HG03342 (cell line): ENCODE results near the gene ZNF813.
"Not testable (repeated sequence)": the region's sequence is repeated elsewhere in the genome, so short reads cannot be mapped to it uniquely, and the experiment has no call there.

ENCODE experiments used
- ATAC-seq: cut with Tn5 transposase; IDR thresholded peaks from one replicate; pipeline ENCODE4 v1.9.1; 2021; ENCODE audit warnings: mild to moderate bottlenecking, moderate library complexity; ENCODE audit not compliant: unreplicated experiment

ZNF813 gene

DNA sequence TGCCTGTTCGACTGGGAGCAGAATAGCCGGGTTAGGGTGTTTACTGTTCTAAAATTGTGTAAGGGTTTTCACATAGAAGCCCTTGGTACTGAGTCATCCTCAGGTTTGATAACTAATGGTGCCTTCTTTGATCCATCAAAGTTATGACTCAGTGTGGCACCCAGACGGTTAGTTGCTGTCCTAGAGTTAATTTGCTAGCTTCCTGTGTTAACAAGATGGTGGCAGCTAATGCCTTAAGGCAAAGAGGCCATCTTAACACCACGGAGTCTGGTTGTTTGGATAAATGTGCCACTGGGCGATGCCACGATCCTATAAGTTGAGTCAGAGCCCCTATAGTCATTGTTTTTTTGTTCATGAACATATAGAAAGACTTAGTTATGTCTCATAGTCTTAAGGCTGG, 7.9 kb downstream of the ZNF813 start:
- ATAC-seq, result not testable (repeated sequence)

DNA sequence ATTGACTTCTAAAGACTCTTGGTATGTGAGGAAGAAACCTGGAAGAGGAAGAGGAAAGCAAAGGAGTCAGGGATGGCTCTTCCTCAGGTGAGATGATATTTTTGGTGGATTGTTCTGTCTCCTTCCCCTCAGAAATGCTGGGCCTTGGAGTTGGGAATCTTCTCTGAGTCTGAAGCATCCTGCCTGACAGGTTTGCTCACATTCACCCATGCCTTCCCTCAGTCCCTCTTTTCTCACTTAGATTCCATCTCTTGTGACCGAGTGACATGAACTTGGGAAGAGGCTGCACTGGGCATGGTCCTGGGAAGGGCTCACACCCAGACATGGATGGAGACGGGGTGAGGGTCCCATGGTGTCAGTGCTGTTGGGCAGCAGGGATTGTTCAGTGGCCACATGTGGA, 16.2 kb downstream of the ZNF813 start:
- ATAC-seq, result not testable (repeated sequence)

GRCh38 chr19:53485046-53486004, 17.8 kb downstream of the ZNF813 start:
- ATAC-seq, result no peak

GRCh38 chr19:53492153-53492552, 24.6 kb downstream of the ZNF813 start:
- no peak for ATAC-seq

DNA sequence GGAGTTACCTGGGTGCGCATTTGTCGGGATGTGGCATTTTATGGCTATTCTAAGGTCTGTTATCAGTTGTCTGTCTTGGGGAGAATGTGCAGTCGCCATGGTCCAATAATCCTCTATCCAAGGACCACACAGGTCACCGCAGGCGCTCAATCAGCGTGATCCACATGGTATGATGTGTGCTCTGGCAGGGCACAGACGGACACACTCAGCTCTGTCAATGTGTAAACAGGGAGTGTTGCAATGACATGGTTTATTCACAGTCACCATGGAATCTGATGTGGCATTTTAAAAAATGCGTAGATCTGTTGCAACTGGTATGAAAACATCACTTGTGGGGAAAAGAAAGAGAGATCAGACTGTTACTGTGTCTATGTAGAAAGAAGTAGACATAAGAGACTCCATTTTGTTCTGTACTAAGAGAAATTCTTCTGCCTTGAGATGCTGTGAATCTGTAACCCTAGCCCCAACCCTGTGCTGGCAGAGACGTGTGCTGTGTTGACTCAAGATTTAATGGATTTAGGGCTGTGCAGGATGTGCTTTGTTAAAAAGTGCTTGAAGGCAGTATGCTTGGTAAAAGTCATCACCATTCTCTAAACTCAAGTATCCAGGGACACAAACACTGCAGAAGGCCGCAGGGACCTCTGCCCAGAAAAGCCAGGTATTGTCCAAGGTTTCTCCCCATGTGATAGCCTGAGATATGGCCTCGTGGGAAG, 29.9 kb downstream of the ZNF813 start:
- not testable (repeated sequence) for ATAC-seq

GRCh38 chr19:53498024-53498395, 30.5 kb downstream of the ZNF813 start:
- ATAC-seq, result not testable (repeated sequence)

DNA sequence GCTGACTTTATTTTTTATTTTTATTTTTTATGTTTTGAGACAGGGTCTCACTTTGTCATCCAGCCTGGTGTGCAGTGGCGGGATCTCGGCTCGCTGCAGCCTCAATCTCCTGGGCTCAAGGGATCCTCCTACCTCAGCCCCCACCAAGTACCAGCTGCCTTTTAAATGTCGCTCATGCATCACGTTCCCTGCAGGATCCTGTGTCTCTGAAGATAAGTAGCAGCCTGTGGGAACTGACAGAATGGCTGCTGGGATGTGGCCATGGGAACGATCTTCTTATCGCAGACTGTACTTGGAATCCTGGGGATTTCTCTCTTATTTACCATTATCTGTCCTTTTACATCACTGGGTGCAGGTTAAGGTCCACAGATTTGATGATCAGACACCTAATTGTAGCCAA, 35.6 kb downstream of the ZNF813 start:
- ATAC-seq, result not testable (repeated sequence)

DNA sequence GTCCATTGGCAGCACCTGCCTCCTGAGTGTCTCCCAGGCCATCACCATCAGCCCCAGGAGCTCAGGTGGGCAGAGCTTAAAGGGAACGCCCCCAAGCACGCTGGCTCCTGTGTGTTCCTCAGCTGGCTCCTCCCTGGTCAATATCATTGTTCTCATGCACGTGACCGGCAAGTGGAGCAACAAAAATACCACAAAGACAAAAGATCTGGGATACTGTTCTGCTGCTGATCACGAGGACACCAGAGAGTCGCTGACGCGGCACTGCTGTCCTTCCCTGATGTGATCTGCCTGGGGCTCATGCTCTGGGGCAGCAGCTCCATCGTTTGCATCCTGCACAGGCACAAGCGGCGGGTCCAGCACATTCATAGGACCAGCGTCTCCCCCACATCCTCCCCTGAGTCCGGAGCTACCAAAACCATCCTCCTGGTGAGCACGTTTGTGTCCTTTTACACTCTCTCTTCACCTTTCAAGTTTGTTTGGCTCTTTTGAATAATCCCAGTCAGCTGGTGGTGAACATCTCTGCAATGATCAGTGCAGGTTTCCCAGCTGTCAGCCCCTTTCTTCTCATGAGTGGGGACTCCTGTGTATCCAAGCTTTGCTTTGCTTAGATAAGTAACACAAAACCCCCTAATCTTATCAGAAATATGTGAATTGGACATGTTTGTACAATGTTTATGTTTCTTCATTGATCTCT, 36.3 kb downstream of the ZNF813 start:
- ATAC-seq, result not testable (repeated sequence)

DNA sequence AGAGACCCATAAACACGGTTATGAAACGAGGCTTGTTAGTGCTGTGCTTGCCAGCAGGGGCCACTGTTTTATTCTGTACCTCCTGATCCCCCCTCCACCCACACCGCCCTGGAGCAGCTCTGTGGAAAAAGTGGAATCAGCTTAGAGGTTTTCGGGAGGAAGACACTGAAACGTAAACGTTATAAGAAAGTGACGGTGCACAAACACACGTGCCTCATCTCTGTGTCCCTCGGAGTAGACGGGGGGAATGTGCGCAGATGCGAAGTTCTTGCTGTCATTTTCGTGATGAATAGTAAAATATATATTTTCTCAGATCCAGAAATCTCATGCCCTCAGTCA, 36.8 kb downstream of the ZNF813 start:
- ATAC-seq, result not testable (repeated sequence)

DNA sequence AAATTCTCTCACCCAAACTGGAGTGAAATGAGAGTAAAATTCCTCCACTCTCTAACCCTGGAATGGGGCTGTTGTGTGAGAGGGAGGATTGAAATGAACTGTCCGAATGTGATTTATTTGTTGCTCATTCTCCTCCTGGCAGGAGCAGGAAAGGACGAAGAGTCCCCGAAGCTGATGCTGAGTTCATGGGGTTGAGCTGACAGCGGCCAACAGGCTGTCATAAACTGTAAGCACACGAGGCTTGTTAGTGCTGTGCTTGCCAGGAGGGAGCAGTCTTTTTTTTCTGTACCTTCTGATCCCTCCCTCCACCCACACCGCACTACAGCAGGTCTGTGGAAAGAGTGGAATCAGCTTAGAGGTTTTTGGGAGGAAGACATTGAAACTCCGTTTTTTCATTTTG, 37.4 kb downstream of the ZNF813 start:
- no peak for ATAC-seq

DNA sequence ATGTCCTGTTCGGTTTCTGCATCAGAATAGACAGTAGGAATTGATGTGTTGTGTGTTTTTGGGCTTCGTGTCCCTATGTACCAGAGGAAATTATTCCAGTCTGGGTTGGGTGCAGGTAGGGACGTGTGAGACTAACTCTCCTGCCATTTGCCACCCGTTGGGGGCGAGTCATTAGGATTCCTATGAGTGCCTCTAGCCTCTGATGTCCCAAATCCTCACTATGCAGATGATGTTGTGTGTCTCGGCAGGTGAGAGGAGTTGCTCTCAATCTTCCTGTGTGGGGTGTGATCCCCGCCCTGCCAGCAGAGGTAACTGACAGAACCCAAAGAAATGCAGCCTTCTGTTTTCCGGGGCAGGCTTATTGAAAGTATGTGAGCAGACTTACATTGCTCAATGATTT, 39.2 kb downstream of the ZNF813 start:
- ATAC-seq, result no peak

DNA sequence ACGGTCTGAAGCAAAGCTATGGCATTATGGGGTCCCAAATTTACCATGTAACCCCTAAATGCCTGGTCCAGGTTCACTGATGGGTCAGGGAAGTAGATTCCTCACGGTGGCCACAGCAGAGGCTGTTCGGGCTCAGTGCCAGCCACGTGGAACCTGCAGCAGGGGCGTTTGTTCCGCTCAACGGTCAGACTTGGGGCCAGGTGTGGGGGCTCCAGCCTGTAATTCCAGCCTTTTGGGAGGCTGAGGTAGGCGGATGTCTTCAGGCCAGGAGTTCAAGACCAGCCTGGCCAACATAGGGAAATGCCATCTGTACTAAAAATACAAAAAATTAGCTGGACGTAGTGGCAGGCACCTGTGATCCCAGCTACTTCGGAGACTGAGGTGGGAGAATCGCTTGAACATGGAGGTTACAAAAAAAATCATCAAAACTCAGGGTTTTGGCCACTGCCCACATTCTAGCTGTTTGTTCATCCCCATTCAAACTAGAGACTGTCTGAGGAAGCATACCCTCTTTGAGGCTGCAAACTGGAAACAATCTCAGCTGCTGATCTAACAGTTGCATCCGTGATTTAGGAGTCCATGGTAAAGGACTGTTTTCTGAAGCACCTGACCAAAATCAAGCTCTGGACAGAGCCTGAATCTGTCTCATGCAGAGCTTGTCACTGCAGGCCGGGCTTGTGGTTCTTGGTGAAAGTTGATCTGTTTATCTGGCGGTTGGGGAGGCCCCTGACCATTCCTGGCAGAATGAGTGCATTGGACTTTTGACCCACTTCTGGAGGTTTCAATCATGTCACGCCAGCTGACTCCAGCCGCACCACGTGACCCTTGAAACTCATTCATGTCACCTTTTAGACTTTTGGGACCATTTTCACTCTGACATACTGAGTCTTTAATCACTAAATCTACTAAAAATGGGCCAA, 40.2 kb downstream of the ZNF813 start:
- ATAC-seq, result no peak

DNA sequence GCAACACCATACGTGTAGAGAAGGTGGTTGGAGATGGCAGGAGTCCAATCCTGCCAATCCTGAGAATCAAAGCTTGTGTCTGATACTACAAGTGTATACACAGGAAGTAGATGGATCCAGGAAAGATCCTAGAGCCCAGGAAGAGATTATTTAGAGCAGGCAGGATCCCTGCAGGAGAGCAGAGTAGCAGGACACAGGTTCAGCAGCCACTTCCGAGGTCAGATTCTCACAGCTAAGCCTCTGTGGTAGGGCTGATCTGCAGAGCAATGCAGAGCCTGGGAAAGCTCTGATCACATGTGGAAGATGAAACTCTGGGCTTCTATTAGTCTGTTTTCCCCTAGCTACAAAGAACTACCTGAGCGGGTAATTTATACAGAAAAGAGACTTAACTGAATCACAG, 41.9 kb downstream of the ZNF813 start:
- no peak for ATAC-seq

- ATAC-seq, result no peak
Measured at GRCh38 chr19:53509845-53510244, 42.3 kb downstream of the ZNF813 start.

DNA sequence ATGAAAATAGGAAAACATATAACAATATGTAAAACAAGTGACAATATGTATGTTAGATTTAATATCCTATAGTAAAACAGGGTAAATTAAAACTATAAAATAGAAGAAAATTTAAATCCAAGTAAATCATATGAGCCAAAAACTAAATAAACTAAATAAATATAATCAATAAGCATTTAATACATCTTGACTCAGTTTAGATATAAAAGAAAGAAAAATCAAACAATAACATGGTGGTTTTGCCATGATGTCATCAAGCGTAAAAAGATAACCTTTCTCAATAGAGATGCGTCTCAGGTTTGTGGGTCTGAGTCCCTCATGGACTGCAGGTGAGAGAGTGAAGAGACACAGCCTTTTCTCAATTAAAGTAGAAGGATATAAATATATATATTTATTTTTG, 43.8 kb downstream of the ZNF813 start:
- no peak for ATAC-seq

DNA sequence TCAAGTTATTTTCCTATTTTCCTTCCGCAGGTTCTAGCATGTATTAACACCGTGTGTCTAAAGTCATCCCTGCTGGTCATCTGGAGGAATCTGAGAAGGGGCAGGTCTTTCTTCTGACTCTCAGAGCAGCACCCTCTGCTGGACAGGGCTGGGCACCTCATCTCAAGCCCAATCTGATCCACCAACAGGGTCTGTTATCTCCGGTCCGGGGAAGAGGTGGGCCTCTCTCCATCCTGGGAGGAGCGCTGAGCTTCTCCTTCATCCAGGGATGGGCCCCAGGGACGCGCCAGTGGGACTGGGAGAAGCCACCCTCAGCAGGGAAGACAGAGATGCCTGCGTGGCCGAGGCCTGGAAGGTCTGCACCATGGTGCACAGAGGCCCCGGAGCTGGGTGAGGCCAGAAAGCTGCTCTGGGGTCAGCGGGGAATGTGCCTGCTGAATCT, 44.4 kb downstream of the ZNF813 start:
- no peak for ATAC-seq

- ATAC-seq, result not testable (repeated sequence)
Measured at GRCh38 chr19:53515047-53515446, 47.5 kb downstream of the ZNF813 start.

- ATAC-seq, result no peak
Measured at GRCh38 chr19:53517114-53517741, 49.7 kb downstream of the ZNF813 start.

- ATAC-seq, result no peak
Measured at GRCh38 chr19:53518121-53518520, 50.6 kb downstream of the ZNF813 start.

GRCh38 chr19:53518716-53519115, 51.2 kb downstream of the ZNF813 start:
- ATAC-seq, result no peak
